Right lobe of liver (tissue), 6 donors: ENCODE data around the gene TEX12. TPM values are rescaled to one million over a fixed set of nuclear protein-coding genes. Genes with fewer than 3 reads are reported as not detected.
A peak's percentile ranks its signal among the peaks of the same experiment; 100 is the strongest.

ENCODE experiments used
- ATAC-seq, 4 donors: fragments of 200-7000 bp; cut with Tn5 transposase; one replicate each; pipeline ENCODE4 v1.9.1; 2020; ENCODE audit warnings: mild to moderate bottlenecking in 4 of 4, moderate library complexity in 4 of 4
- DNase-seq, 3 donors: peaks; one replicate each; pipeline ENCODE4 v3.0.0-alpha.2; 2020
- H3K27ac ChIP-seq, 3 donors: fragments of 200-600 bp; one replicate each; pipeline ENCODE4 v1.8.0; 2022
- H3K27me3 ChIP-seq, 2 donors: fragments of 200-600 bp; one replicate each; pipeline ENCODE4 v1.8.0; 2022
- H3K36me3 ChIP-seq, 4 donors: fragments of 200-600 bp; sonication (generic) in 1 of 4; one replicate each; pipeline versions ENCODE4 v1.5.1 to v1.8.0; 2017 to 2022; ENCODE audit warnings: control low read depth in 1 of 4
- H3K4me1 ChIP-seq, 4 donors: fragments of 200-600 bp; sonication (generic) in 1 of 4; one replicate each; pipeline versions ENCODE4 v1.5.1 to v1.8.0; 2017 to 2022; ENCODE audit warnings: control low read depth in 1 of 4
- H3K4me3 ChIP-seq, 3 donors: fragments of 200-600 bp; one replicate each; pipeline ENCODE4 v1.8.0; 2022
- H3K9me3 ChIP-seq, 4 donors: fragments of 200-600 bp; sonication (generic) in 1 of 4; one replicate each; pipeline versions ENCODE4 v1.5.1 to v1.8.0; 2017 to 2022; ENCODE audit warnings: control low read depth in 1 of 4
- POLR2A ChIP-seq: fragments of 450-650 bp; IDR thresholded peaks from one replicate; pipeline ENCODE4 v1.6.1; 2017; ENCODE audit warnings: antibody characterized with exemption, mild to moderate bottlenecking
- WGBS: methylation state at CpG from one replicate; pipeline ENCODE4 v1.1.6; 2018; ENCODE audit warnings: low coverage, low lambda C conversion rate; ENCODE audit not compliant: insufficient coverage; ENCODE audit errors: missing lambda C conversion rate; 5-methylcytosine and 5-hydroxymethylcytosine counted together
- intact Hi-C, 2 donors: fragments of 100-400 bp; cut with DNase I; formaldehyde crosslinking; loops; one replicate each; pipeline versions ENCODE4 v1.11.2 to v1.14.1; 2022
- total RNA-seq, 6 experiments: library from RNA; depleted of rRNA in 2 of 6; stranded (reverse); fragments of >200 nt in 2 of 6; fragmentation: NEBNext Ultra II Directional in 3 of 6; extraction: Animal tissue kit (Norgen Biotek cat#: 25700) in 3 of 6; gene quantifications; one replicate each; pipeline versions ENCODE4 v1.1.0 to v1.2.4, GENCODE V29; 2016 to 2023
- TF ChIP-seq, protein P1 (sequence below), 4 donors: fragments of 200-600 bp in 3 of 4; fragments of 450-650 bp in 1 of 4; IDR thresholded peaks; one replicate each; pipeline versions ENCODE4 v1.5.1 to v1.8.0; 2016 to 2022; ENCODE audit warnings: antibody characterized with exemption in 4 of 4, mild to moderate bottlenecking in 2 of 4
- donor health status: DM: no; HTN: yes; CAD: no.
- donor health status: DM: no; HTN: no; CAD: no.
- donor health status: DM: no; HTN: no; CAD: no.
- donor health status: DM: no; HTN: yes; CAD: no.
- donor health status: DM: no; HTN: yes; CAD: no.

TEX12 gene
- total RNA-seq, 6 experiments from 2014 or later = 0.31 TPM; not detected in 5

DNA sequence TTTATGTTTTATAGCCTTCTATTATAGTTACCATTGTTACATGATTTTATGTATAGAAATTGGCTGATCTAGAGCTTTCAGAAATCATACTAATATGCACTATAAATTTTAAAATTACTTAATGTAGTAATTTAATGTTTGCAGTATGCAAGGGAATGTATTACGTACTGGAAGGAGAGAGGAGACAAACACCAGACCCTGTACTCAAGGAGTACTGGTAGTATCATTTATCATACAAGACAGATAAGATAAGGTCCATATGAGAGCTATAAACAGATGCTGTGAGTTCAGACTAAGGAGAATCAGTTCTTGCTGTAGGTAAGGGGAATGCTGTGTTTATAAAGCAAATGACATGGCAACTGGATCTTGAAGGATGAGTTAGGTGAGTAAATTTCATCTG lies 8.9 kb downstream of the TEX12 start:
- intact Hi-C loops = no loop called here
- no peaks in the 10 kb centered on the region for H3K9me3 ChIP-seq
- peak overlapping the region; percentile 51 to 87 (median 83) for H3K27ac ChIP-seq
- H3K4me3 ChIP-seq = peak overlapping the region; percentile 19 to 60 (median 53)
- WGBS = 45% methylated on average over 1 of the region's 1 CpG
- no peaks in the 10 kb centered on the region for H3K27me3 ChIP-seq
- TF ChIP-seq POLR2A = no peak
- TF ChIP-seq, protein P1, sequence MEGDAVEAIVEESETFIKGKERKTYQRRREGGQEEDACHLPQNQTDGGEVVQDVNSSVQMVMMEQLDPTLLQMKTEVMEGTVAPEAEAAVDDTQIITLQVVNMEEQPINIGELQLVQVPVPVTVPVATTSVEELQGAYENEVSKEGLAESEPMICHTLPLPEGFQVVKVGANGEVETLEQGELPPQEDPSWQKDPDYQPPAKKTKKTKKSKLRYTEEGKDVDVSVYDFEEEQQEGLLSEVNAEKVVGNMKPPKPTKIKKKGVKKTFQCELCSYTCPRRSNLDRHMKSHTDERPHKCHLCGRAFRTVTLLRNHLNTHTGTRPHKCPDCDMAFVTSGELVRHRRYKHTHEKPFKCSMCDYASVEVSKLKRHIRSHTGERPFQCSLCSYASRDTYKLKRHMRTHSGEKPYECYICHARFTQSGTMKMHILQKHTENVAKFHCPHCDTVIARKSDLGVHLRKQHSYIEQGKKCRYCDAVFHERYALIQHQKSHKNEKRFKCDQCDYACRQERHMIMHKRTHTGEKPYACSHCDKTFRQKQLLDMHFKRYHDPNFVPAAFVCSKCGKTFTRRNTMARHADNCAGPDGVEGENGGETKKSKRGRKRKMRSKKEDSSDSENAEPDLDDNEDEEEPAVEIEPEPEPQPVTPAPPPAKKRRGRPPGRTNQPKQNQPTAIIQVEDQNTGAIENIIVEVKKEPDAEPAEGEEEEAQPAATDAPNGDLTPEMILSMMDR (IDR thresholded peaks at IDR 0.05) = no peak
- H3K4me1 ChIP-seq = no peaks in the 10 kb centered on the region
- H3K36me3 ChIP-seq = peaks cover 0 to 9% (median 2%) of the 10 kb centered on the region in 4 donors
- ATAC-seq = peak in 3 of 4 donors; percentile 9 to 28 (median 13)
- no peak for DNase-seq

DNA sequence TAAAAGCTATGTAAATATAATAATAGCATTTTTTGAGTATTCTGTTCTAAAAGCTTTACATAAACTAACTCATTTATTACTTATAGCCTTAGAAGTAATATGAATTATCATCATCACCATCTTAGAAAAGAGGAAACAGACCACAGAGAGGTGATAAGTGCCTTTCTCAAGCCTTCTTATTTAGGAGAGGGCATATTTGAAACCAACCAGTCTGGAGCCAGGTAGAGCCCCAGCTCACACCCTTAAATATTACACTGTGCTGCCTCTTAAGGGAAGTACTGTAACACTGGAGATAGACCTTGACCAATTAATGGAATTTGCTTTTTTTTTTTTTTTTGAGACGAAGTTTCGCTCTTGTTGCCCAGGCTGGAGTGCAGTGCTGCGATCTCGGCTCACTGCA lies 10.4 kb downstream of the TEX12 start:
- intact Hi-C loops = no loop called here
- ATAC-seq = peak; percentile 7 to 52 (median 34)
- 10% methylated on average over 4 of the region's 4 CpGs for WGBS

DNA sequence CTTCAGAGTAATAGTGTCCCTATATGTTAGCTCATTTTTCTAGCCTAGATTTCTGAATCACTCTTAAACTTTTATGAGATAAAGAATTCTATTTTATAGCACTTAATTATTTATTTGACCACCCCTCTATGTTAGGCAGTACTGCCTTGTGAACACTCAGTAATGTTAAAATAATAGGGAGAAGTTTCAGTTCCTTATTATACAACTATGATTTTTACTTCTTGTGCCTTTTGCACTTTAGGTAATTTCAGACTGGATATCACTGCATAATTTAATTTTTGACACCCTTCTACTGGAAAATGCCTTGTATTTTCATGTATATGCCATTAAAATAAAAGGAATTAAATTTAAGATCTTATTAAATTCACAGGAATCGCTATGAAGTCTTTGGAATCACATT lies 11.3 kb downstream of the TEX12 start:
- DNase-seq (no peak), ATAC-seq (no peak)
- intact Hi-C loops = no loop called here
- H3K27ac ChIP-seq = peak overlapping the region in 2 of 3 donors; percentile 3 to 14
- H3K4me3 ChIP-seq = peak overlapping the region in 2 of 3 donors; percentile 53 to 60
- TF ChIP-seq, protein P1 (IDR thresholded peaks at IDR 0.05) = no peak
- TF ChIP-seq POLR2A = no peak
- peaks cover 0 to 9% (median 2%) of the 10 kb centered on the region in 4 donors for H3K36me3 ChIP-seq
- H3K9me3 ChIP-seq = no peaks in the 10 kb centered on the region
- no peaks in the 10 kb centered on the region for H3K27me3 ChIP-seq
- no peaks in the 10 kb centered on the region for H3K4me1 ChIP-seq
- WGBS = 96% methylated on average over 1 of the region's 1 CpG

More for the DNA sequence above, 10.4 kb downstream of the TEX12 start:
- no peak for DNase-seq
- Histone ChIP-seq H3K27ac (peak overlapping the region; percentile 43 to 87 (median 83)), H3K27me3 (no peaks in the 10 kb centered on the region), H3K9me3 (no peaks in the 10 kb centered on the region), H3K4me1 (no peaks in the 10 kb centered on the region), H3K36me3 (peaks cover 0 to 9% (median 2%) of the 10 kb centered on the region in 4 donors), H3K4me3 (peak overlapping the region; percentile 19 to 60 (median 53))
- TF ChIP-seq, protein P1 (IDR thresholded peaks at IDR 0.05) = no peak
- TF ChIP-seq POLR2A = no peak

DNA sequence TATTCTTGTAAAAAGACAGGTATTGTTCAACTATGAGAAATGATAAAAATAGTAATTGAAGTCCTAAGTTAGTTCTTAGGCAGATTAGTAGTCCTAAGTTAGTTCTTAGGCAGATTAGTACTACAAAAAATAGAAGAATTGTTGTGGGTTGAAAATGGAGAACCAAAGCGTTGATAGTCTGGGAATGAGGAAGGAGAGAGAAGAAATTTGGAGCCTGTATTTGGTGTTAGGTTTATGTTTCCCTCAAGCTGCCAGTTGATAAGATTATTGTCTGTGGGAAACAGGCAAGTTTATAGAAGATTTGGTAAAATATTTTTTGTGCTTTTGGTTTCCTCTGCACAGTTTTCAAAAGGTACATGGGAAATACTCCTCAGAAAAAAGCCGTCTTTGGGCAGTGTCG lies 11.8 kb downstream of the TEX12 start:
- intact Hi-C loops = no loop called here
- no peak for DNase-seq
- Histone ChIP-seq H3K9me3 (no peaks in the 10 kb centered on the region), H3K4me3 (peak overlapping the region in 1 of 3 donors; percentile 60), H3K27me3 (no peaks in the 10 kb centered on the region), H3K27ac (peak overlapping the region in 1 of 3 donors; percentile 3), H3K4me1 (no peaks in the 10 kb centered on the region), H3K36me3 (peaks cover 0 to 9% (median 2%) of the 10 kb centered on the region in 4 donors)
- WGBS = 34% methylated on average over 3 of the region's 3 CpGs
- TF ChIP-seq, protein P1 (IDR thresholded peaks at IDR 0.05) = no peak
- no peak for TF ChIP-seq POLR2A
- no peak for ATAC-seq

DNA sequence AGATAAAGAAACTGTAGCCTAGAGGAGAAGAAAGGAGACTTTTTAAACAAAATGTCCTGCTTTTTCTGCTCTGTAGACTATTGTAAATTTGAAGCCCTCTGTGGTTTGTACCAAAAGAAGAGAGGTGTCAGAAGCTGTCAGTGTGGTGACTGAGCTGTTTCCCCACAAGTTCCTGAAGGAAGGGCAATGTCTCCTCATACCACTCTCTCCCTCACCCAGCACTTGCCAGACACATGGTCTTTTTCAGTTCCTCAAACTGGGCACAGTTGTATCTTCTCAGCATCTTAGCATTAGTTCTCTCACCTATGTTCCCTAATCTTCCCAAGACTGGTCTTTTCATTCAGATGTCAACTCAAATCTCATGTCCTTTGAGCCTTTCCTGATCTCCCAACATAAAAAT lies 12.4 kb downstream of the TEX12 start:
- Histone ChIP-seq H3K27me3 (no peaks in the 10 kb centered on the region), H3K36me3 (peaks cover 0 to 9% (median 2%) of the 10 kb centered on the region in 4 donors), H3K4me3 (no peak overlapping the region), H3K9me3 (no peaks in the 10 kb centered on the region), H3K4me1 (no peaks in the 10 kb centered on the region), H3K27ac (no peak overlapping the region)
- ATAC-seq (peak in 2 of 4 donors; percentile 3 to 11), DNase-seq (no peak)
- TF ChIP-seq POLR2A = no peak
- TF ChIP-seq, protein P1 (IDR thresholded peaks at IDR 0.05) = no peak
- intact Hi-C loops = no loop called here
